Left kidney (tissue), 8 donors: ENCODE measurements around the gene CBLN1. TPM values are rescaled to one million over a fixed set of nuclear protein-coding genes. Genes with fewer than 3 reads are reported as not detected.
A peak's percentile ranks its signal among the peaks of the same experiment; 100 is the strongest.

ENCODE experiments used
- DNase-seq: peaks from one replicate; pipeline ENCODE4 v3.0.0-alpha.2; 2013
- long read RNA-seq, 8 donors: transcript quantifications; one replicate each; lab custom pipeline, GENCODE V29; 2026
- polyA plus RNA-seq: library from polyadenylated mRNA; unstranded; fragments of 120-200 nt; gene quantifications from one replicate; pipeline ENCODE4 v1.2.1, GENCODE V29; 2013; ENCODE audit not compliant: insufficient read length

Gene CBLN1
- 0.32 TPM for polyA plus RNA-seq
- long read RNA-seq, donor 1, partial matches to known transcripts = 0 of 1 reads
- long read RNA-seq, donor 1, other reads (novel, unspliced or antisense) = 0 of 1 reads
- long read RNA-seq, donor 2 = 0 reads
- long read RNA-seq, donor 3 = 0 reads
- long read RNA-seq, donor 4 = 0 reads
- long read RNA-seq, donor 5 = 0 reads
- long read RNA-seq, donor 6 = 0 reads
- long read RNA-seq, donor 7 = 0 reads
- long read RNA-seq, donor 8 = 0 reads

- DNase-seq = no peak
Observed at GRCh38 chr16:49281480-49281842, at the start of gene CBLN1. Gene CBLN1, minus strand, starts transcription at chr16:49281838. Its CDS starts 373 bp downstream, at chr16:49281465.

- no peak for DNase-seq
Observed at GRCh38 chr16:49330562-49331201, 49.0 kb upstream of the CBLN1 start.

GRCh38 chr16:49328325-49328724 lies 46.7 kb upstream of the CBLN1 start:
- no peak for DNase-seq

GRCh38 chr16:49327466-49327865 lies 45.8 kb upstream of the CBLN1 start:
- no peak for DNase-seq

- DNase-seq = no peak
Observed at GRCh38 chr16:49324703-49325102, 43.1 kb upstream of the CBLN1 start.

GRCh38 chr16:49315602-49316001 lies 34.0 kb upstream of the CBLN1 start:
- DNase-seq = no peak

GRCh38 chr16:49312389-49312985 lies 30.8 kb upstream of the CBLN1 start:
- no peak for DNase-seq

GRCh38 chr16:49311823-49312222 lies 30.2 kb upstream of the CBLN1 start:
- no peak for DNase-seq

GRCh38 chr16:49307176-49307575 lies 25.5 kb upstream of the CBLN1 start:
- DNase-seq = no peak

- DNase-seq = no peak
Observed at GRCh38 chr16:49305406-49305805, 23.8 kb upstream of the CBLN1 start.

- DNase-seq = no peak
Observed at GRCh38 chr16:49292413-49292812, 10.8 kb upstream of the CBLN1 start.

GRCh38 chr16:49287572-49287971 lies 5.9 kb upstream of the CBLN1 start:
- DNase-seq = no peak

GRCh38 chr16:49284962-49285361 lies 3.3 kb upstream of the CBLN1 start:
- DNase-seq = no peak

GRCh38 chr16:49283376-49284049 lies 1.9 kb upstream of the CBLN1 start:
- DNase-seq = no peak

- DNase-seq = no peak
Observed at GRCh38 chr16:49282690-49283375, 1.2 kb upstream of the CBLN1 start.

- peak; percentile 89 for DNase-seq
Observed at GRCh38 chr16:49281843-49282642, 405 bp upstream of the CBLN1 start.

- no peak for DNase-seq
Observed at GRCh38 chr16:49280841-49281371, 732 bp downstream of the CBLN1 start.

- no peak for DNase-seq
Observed at GRCh38 chr16:49280105-49280741, 1.4 kb downstream of the CBLN1 start.

GRCh38 chr16:49278944-49279725 lies 2.5 kb downstream of the CBLN1 start:
- no peak for DNase-seq

GRCh38 chr16:49278567-49278827 lies 3.1 kb downstream of the CBLN1 start:
- DNase-seq = no peak
